Tibial nerve (tissue), 3 donors: ENCODE results near the gene ARID1B.

Experiments
- POLR2A ChIP-seq, 2 donors: fragments of 450-650 bp; IDR thresholded peaks; one replicate each; pipeline ENCODE4 v1.6.1; 2017; ENCODE audit warnings: antibody characterized with exemption in 2 of 2, mild to moderate bottlenecking in 2 of 2, moderate library complexity in 2 of 2
- TF ChIP-seq, protein P1 (sequence below), 5 experiments: fragments of 200-600 bp in 3 of 5; fragments of 450-650 bp in 2 of 5; sonication (generic) in 3 of 5; IDR thresholded peaks; one replicate each; pipeline ENCODE4 v1.5.1; 2016 to 2019; ENCODE audit warnings: antibody characterized with exemption in 5 of 5, mild to moderate bottlenecking in 3 of 5, moderate library complexity in 2 of 5

GRCh38 chr6:157245436-157245835 is 468.3 kb downstream of the ARID1B start:
- TF ChIP-seq, protein P1, sequence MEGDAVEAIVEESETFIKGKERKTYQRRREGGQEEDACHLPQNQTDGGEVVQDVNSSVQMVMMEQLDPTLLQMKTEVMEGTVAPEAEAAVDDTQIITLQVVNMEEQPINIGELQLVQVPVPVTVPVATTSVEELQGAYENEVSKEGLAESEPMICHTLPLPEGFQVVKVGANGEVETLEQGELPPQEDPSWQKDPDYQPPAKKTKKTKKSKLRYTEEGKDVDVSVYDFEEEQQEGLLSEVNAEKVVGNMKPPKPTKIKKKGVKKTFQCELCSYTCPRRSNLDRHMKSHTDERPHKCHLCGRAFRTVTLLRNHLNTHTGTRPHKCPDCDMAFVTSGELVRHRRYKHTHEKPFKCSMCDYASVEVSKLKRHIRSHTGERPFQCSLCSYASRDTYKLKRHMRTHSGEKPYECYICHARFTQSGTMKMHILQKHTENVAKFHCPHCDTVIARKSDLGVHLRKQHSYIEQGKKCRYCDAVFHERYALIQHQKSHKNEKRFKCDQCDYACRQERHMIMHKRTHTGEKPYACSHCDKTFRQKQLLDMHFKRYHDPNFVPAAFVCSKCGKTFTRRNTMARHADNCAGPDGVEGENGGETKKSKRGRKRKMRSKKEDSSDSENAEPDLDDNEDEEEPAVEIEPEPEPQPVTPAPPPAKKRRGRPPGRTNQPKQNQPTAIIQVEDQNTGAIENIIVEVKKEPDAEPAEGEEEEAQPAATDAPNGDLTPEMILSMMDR (IDR thresholded peaks at IDR 0.05), result no peak
- no peak for TF ChIP-seq POLR2A (IDR thresholded peaks at IDR 0.05)
